Coronary artery (tissue), 2 donors: Measurements from ENCODE around the gene SPATA6L.

Source experiments
- DNase-seq: peaks from one replicate; pipeline ENCODE4 v3.0.0-alpha.2; 2017; ENCODE audit warnings: low spot score
- H3K27ac ChIP-seq, 2 donors: fragments of 200-600 bp; sonication (generic); one replicate each; pipeline ENCODE4 v1.5.1; 2016 to 2019
- H3K4me3 ChIP-seq: fragments of 200-600 bp; sonication (generic); 2 replicates; pipeline ENCODE4 v1.5.1; 2016; ENCODE audit warnings: mild to moderate bottlenecking, moderate library complexity
- TF ChIP-seq, protein P1 (sequence below): fragments of 200-600 bp; sonication (generic); IDR thresholded peaks from one replicate; pipeline ENCODE4 v1.5.1; 2019; ENCODE audit warnings: antibody characterized with exemption

Gene SPATA6L, protein sequence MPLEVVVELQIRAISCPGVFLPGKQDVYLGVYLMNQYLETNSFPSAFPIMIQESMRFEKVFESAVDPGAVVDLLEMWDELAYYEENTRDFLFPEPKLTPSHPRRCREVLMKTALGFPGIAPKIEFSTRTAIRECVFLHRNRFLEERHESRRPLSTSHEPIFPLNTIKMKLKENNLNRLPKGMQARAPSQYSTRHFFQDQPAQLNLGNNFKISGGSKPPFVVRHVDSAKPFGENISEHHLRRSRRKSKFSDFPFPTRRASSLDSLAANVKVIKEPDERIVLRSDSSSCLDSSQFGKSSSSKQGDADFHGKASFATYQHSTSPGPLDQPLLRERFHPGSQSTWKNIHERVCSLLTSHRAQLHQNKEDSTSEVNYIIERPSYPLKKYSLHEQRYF

DNA sequence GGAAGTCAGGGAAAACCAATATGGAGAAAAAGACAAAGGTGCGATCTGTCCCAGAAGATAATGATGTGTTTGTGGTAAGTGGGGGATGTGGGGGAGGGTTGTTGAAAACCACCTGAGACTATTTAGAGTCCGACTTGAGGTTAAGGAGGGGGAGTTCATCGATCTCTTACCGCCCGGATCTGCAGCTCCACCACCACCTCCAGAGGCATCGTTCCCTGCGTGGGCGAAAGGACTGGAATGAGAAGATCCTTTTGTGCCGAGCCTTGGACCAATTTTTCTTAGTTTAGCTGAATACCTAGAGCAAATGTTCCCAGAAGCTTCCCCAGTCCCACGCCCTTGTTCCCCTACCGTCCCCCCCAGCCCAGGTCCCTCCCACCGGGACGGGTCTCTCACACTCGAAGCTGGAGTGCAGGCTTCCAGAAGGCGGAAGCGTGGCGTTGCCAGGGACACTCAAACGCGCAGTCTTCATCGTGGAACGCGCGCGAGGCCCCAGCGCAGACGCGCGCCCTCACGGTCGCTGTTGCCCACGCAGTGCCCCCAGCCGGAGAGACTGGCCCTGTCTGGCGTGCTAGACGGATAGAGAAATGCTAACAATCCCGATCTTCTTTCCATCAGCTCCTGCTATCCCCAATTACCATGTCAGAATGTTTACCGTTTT lies at the start of gene SPATA6L:
TSS of gene SPATA6L (minus strand) at position 439 of the 658 bp plus-strand sequence. CDS start at position 209, 230 bp downstream.
- TF ChIP-seq, protein P1, sequence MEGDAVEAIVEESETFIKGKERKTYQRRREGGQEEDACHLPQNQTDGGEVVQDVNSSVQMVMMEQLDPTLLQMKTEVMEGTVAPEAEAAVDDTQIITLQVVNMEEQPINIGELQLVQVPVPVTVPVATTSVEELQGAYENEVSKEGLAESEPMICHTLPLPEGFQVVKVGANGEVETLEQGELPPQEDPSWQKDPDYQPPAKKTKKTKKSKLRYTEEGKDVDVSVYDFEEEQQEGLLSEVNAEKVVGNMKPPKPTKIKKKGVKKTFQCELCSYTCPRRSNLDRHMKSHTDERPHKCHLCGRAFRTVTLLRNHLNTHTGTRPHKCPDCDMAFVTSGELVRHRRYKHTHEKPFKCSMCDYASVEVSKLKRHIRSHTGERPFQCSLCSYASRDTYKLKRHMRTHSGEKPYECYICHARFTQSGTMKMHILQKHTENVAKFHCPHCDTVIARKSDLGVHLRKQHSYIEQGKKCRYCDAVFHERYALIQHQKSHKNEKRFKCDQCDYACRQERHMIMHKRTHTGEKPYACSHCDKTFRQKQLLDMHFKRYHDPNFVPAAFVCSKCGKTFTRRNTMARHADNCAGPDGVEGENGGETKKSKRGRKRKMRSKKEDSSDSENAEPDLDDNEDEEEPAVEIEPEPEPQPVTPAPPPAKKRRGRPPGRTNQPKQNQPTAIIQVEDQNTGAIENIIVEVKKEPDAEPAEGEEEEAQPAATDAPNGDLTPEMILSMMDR, result no peak
- peak within 1 kb of the TSS; percentile 35 to 73 for H3K27ac ChIP-seq
- peak within 1 kb of the TSS; percentile 66 for H3K4me3 ChIP-seq
- DNase-seq, result peak; percentile 82

DNA sequence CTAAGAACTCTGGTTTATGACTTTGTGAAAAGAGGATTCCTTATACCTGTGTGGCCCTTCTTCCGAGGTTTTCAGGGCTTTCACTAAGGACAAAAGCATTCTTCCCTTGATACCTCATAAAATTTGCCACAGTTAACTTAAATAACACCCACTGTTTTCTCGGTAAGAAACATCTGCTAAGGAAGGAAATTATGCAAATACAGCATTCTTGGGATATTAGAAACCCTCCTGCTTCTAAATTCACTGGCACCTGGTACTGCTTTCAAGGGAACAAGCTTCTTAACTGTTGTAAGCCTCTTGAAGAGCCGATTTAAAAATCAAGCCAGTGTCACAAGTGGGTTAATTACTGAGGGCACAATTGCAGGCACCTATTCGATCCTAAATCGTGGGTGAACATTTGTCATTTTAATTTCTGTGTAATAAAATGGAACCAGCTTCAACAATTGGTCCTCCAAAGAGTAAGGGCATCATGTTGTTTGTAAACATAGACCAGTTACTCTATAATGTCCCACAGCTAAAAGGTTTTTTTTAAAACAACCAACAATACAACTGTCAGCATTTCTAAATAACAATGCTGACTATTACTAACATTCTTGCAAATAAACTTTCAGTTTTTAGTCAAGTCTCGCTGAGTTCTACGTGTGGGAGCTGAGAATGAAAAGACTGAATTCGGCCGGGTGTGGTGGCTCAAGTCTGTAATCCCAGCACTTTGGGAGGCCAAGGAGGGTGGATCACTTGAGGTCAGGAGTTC lies 48.2 kb upstream of the SPATA6L start:
- no peak overlapping the region for H3K27ac ChIP-seq
- no peak overlapping the region for H3K4me3 ChIP-seq
- DNase-seq, result no peak
- TF ChIP-seq, protein P1, result no peak

DNA sequence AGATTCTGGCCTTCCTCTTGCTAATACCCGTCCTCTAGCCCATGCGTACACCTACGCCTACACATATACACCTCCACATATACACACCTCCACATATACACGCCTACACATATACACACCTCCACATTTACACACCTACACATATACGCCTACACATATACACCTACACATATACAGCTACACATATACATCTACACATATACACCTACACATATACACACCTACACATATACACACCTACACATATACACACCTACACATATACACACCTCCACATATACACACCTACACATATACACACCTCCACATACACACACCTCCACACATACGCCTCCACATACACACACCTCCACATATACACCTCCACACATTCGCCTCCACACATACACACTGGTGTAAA lies 47.6 kb upstream of the SPATA6L start:
- no peak overlapping the region for H3K4me3 ChIP-seq
- DNase-seq, result no peak
- H3K27ac ChIP-seq, result no peak overlapping the region
- TF ChIP-seq, protein P1, result no peak

DNA sequence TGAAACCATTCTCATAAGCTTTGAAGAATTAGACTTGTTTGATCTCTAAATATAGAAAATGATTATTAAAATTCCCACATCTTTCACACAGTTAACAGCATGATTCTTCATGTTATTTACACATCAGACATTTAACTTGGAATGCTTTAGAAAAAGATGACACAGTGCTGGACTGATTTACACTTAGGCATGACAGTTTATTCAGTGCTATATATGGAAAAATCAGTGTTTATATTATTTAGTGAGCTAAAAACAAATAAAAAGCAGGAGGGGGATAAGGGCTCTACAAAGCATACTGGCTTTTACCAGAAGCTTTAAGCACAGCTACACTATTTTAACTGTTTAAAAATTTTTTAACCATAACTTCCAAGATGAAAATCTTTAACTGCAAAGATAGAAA lies 43.1 kb upstream of the SPATA6L start:
- H3K27ac ChIP-seq, result no peak overlapping the region
- no peak overlapping the region for H3K4me3 ChIP-seq
- TF ChIP-seq, protein P1, result no peak
- DNase-seq, result no peak

DNA sequence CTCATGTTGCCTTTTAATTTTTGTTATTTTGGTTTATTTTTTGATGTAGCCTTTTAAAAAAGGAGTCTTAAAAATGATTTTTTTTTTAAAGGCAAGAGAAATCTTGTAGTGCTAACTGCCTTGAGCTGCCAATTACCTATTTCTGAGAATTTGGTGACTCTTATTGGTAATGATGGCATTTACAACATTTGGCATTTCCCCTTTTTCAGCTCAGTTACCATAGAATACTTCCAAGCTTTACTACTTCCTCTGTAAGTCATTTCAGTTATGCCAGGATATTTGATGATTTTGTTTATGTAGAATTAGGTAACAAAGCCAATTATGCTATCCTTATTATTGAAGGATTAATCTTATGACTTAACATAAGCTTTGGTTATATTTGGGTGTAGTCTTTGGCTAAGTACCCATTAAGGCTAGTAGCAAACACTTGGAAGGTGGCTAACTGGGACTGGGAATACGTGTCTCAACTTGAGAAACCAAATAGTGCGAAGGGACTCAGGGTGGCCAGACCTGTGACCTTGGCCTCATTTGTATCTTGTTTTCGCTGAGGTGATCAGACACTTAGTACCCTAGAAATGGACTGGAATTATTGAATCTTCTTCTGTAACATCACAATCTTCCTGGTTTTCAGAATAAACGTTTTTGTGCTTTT lies 40.8 kb upstream of the SPATA6L start:
- TF ChIP-seq, protein P1, result no peak
- no peak for DNase-seq
- Histone ChIP-seq H3K27ac (no peak overlapping the region), H3K4me3 (no peak overlapping the region)

DNA sequence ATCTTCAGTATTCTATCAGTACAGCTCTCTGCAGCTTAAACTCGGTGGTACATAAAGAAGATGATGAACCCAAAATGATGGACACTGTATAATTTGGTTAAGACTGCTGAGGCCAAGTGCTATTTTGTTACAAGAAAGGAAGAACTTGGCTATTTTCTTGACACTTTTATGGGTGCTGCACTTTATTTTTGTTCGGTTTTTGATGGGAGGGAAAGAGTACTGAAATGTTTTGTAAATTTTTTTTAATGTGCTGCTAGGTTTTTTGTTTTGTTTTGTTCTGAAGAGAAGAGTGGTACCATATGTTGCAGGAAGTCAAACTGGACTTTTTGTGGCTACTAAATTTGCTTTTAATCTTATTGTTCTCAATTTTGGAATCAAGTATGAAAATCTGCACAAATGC lies 39.7 kb upstream of the SPATA6L start:
- H3K4me3 ChIP-seq, result no peak overlapping the region
- DNase-seq, result no peak
- TF ChIP-seq, protein P1, result no peak
- no peak overlapping the region for H3K27ac ChIP-seq
